Fibroblast of lung (primary cell): ENCODE data around the gene KCNJ5. TPM values are rescaled to one million over a fixed set of nuclear protein-coding genes. Genes with fewer than 3 reads are reported as not detected.

Experiments
- DNase-seq, 2 donors: peaks; one replicate each; pipeline versions ENCODE4 v3.0.0 to v3.0.0-alpha.2; 2010; ENCODE audit warnings: low read depth in 2 of 2
- H2AFZ ChIP-seq: 2 replicates; pipeline ENCODE4 v1.5.1; 2012; ENCODE audit warnings: low read length, control low read depth, inconsistent platforms
- H3K27ac ChIP-seq: 2 replicates; pipeline ENCODE4 v1.5.1; 2011; ENCODE audit warnings: low read length, control low read depth; ENCODE audit not compliant: insufficient read depth
- H3K27me3 ChIP-seq: 2 replicates; pipeline ENCODE4 v1.5.1; 2011; ENCODE audit warnings: mild to moderate bottlenecking, low read length; ENCODE audit not compliant: control insufficient read depth, insufficient read depth
- H3K36me3 ChIP-seq: 2 replicates; pipeline ENCODE4 v1.5.1; 2011; ENCODE audit warnings: low read length; ENCODE audit not compliant: control insufficient read depth, insufficient read depth
- H3K4me1 ChIP-seq: 2 replicates; pipeline ENCODE4 v1.5.1; 2011; ENCODE audit warnings: low read length; ENCODE audit not compliant: control insufficient read depth, insufficient read depth; ENCODE audit errors: extremely low read depth
- H3K4me2 ChIP-seq: 2 replicates; pipeline ENCODE4 v1.5.1; 2011; ENCODE audit warnings: low read length, control low read depth; ENCODE audit not compliant: insufficient read depth; ENCODE audit errors: extremely low read depth
- H3K4me3 ChIP-seq, 4 experiments: fragments of 200-600 bp in 1 of 4; sonication (generic) in 1 of 4; replicated peaks in 1 of 4; 2 replicates each; pipeline ENCODE4 v1.5.1; 2011 to 2016; ENCODE audit warnings: low read length in 4 of 4, low read depth in 3 of 4, mild to moderate bottlenecking in 3 of 4, control low read depth in 2 of 4, inconsistent platforms in 1 of 4, mixed read lengths in 1 of 4; ENCODE audit not compliant: insufficient read depth in 1 of 4; ENCODE audit errors: control extremely low read depth in 1 of 4
- H3K79me2 ChIP-seq: 2 replicates; pipeline ENCODE4 v1.5.1; 2012; ENCODE audit warnings: mild to moderate bottlenecking, low read length, inconsistent platforms; ENCODE audit not compliant: control insufficient read depth, insufficient read depth
- H3K9ac ChIP-seq: 2 replicates; pipeline ENCODE4 v1.5.1; 2011; ENCODE audit warnings: mild to moderate bottlenecking, low read length, control low read depth; ENCODE audit not compliant: insufficient read depth
- H3K9me3 ChIP-seq: 2 replicates; pipeline ENCODE4 v1.5.1; 2012; ENCODE audit warnings: low read depth, low read length; ENCODE audit not compliant: control insufficient read depth, insufficient read depth
- H4K20me1 ChIP-seq: 2 replicates; pipeline ENCODE4 v1.5.1; 2011; ENCODE audit warnings: low read length; ENCODE audit not compliant: control insufficient read depth, insufficient read depth; ENCODE audit errors: extremely low read depth
- EZH2 ChIP-seq: IDR thresholded peaks from 2 replicates; pipeline ENCODE4 v1.5.1; 2012; ENCODE audit warnings: low read length, control low read depth, mild to moderate bottlenecking; ENCODE audit errors: missing control alignments
- polyA plus RNA-seq, 2 donors: library from polyadenylated mRNA; depleted of rRNA in 1 of 2; stranded (reverse) in 1 of 2; unstranded in 1 of 2; fragments of >200 nt; gene quantifications; 2 replicates each; pipeline ENCODE4 v1.2.1, GENCODE V29; 2011 to 2012; ENCODE audit warnings: missing spikeins in 1 of 2
- total RNA-seq: library from RNA; depleted of rRNA; stranded (reverse); fragments of >200 nt; gene quantifications from 2 replicates; pipeline ENCODE4 v1.2.1, GENCODE V29; 2014
- TF ChIP-seq, protein P1 (sequence below), 2 donors: IDR thresholded peaks in 1 of 2; conservative IDR thresholded peaks in 1 of 2; 1 replicate in 1 of 2; 2 replicates in 1 of 2; pipeline ENCODE4 v1.5.1; 2011 to 2012; ENCODE audit warnings: low read length in 2 of 2, control low read depth in 1 of 2, inconsistent platforms in 1 of 2, low read depth in 1 of 2, mild to moderate bottlenecking in 1 of 2

KCNJ5 gene
- total and polyA plus RNA-seq, 2 donors (not counting 1 experiment from before 2014, with no cell fraction given) = 0.24 to 0.33 TPM

DNA sequence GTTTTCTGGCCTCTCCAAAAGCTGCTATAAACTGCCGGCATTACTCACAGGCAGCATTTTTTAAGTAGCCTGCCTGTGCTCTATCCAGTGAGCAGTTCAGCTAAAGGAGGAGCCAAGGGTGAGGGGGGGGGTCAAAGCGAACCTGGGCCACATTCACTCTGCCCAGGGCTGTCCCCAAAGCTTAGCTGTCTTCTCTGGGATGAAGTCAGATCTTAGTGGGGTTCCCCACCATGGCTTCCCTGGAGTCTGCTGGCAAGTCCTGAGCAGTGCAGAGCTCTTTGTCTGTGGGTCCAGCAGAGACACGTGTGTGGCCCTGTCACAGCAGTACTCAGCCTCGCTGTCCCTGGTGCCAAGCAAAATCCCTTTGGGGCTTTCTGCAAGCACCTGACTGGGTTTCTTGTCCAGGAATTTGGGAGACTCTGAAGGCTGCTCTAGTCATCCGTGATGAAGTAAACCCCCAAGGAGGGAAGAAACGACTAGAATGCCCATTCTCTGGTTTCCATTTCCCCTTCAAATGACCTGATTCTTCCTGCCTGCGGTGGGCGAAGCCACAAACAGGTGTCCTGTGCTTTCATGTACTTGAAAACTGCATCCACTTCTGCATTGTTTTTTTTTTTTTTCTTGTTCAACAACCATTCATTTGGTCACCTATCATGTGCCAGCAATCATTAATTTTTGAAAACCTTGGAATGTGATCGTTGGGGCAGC, 2.6 kb downstream of the KCNJ5 start:
- Histone ChIP-seq H3K4me2 (no peak overlapping the region), H3K4me3 (no peak overlapping the region), H3K27ac (no peak overlapping the region), H4K20me1 (no peaks in the 10 kb centered on the region), H3K36me3 (no peaks in the 10 kb centered on the region), H3K79me2 (no peaks in the 10 kb centered on the region), H3K9ac (no peak overlapping the region), H2AFZ (no peak overlapping the region), H3K4me1 (no peaks in the 10 kb centered on the region), H3K27me3 (no peaks in the 10 kb centered on the region), H3K9me3 (no peaks in the 10 kb centered on the region)
- TF ChIP-seq EZH2 = no peak
- TF ChIP-seq, protein P1, sequence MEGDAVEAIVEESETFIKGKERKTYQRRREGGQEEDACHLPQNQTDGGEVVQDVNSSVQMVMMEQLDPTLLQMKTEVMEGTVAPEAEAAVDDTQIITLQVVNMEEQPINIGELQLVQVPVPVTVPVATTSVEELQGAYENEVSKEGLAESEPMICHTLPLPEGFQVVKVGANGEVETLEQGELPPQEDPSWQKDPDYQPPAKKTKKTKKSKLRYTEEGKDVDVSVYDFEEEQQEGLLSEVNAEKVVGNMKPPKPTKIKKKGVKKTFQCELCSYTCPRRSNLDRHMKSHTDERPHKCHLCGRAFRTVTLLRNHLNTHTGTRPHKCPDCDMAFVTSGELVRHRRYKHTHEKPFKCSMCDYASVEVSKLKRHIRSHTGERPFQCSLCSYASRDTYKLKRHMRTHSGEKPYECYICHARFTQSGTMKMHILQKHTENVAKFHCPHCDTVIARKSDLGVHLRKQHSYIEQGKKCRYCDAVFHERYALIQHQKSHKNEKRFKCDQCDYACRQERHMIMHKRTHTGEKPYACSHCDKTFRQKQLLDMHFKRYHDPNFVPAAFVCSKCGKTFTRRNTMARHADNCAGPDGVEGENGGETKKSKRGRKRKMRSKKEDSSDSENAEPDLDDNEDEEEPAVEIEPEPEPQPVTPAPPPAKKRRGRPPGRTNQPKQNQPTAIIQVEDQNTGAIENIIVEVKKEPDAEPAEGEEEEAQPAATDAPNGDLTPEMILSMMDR (conservative IDR thresholded peaks at IDR 0.05 in 1 of 2, IDR thresholded peaks at IDR 0.05 in 1 of 2; ENCODE audit: low read depth in 1 of 2, low read length in 2 of 2) = no peak
- DNase-seq = no peak

DNA sequence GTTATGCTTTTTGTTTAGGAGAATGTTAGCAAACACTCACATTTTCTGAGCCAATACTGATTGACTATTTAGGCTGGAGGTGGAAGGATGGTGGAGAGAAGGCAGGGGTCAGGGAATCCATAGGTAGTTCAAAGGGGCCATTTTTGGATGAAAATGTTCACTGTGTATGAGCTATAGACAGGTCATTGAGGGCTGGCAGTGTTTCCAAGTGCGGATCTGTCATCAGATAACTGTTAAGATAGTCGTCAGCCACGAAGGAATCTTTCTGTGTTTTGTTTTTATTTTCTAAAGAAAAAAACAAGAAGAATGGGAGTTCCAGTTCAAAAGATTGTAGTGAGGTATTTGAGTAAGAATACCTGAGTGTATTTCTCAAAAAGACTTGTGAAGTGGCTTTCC, 3.1 kb downstream of the KCNJ5 start:
- TF ChIP-seq EZH2 = no peak
- TF ChIP-seq, protein P1 (conservative IDR thresholded peaks at IDR 0.05 in 1 of 2, IDR thresholded peaks at IDR 0.05 in 1 of 2; ENCODE audit: low read depth in 1 of 2, low read length in 2 of 2) = no peak
- H3K36me3 ChIP-seq = no peaks in the 10 kb centered on the region
- H3K9ac ChIP-seq = no peak overlapping the region
- no peaks in the 10 kb centered on the region for H3K79me2 ChIP-seq
- no peak overlapping the region for H3K4me2 ChIP-seq
- no peaks in the 10 kb centered on the region for H3K9me3 ChIP-seq
- no peak overlapping the region for H3K4me3 ChIP-seq
- no peaks in the 10 kb centered on the region for H3K27me3 ChIP-seq
- no peak overlapping the region for H2AFZ ChIP-seq
- DNase-seq = no peak
- no peak overlapping the region for H3K27ac ChIP-seq
- no peaks in the 10 kb centered on the region for H4K20me1 ChIP-seq
- no peaks in the 10 kb centered on the region for H3K4me1 ChIP-seq

DNA sequence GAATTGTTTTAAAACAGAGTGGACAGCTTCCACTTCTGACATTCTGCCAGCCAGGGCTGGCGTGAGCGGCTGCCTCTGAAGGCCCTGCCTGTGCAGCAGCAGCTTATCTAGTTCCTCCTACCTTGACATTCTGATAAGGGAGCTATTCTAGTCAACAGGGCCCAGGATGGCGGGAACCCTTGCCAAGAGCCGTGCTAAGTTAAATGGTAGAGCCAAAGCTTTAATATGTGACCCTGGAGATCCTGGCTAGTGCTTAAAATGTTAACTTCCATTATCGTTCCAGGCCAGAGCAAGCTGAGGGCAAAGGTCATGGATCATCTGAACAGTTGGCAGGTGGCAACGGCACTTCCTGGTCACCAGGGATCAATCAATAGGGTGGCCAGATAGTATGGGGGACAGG, 3.5 kb downstream of the KCNJ5 start:
- H3K4me3 ChIP-seq = no peak overlapping the region
- H3K9ac ChIP-seq = no peak overlapping the region
- no peak overlapping the region for H2AFZ ChIP-seq
- no peaks in the 10 kb centered on the region for H3K4me1 ChIP-seq
- no peaks in the 10 kb centered on the region for H3K79me2 ChIP-seq
- H3K9me3 ChIP-seq = no peaks in the 10 kb centered on the region
- TF ChIP-seq, protein P1 (conservative IDR thresholded peaks at IDR 0.05 in 1 of 2, IDR thresholded peaks at IDR 0.05 in 1 of 2; ENCODE audit: low read depth in 1 of 2, low read length in 2 of 2) = no peak
- TF ChIP-seq EZH2 = no peak
- no peak for DNase-seq
- H4K20me1 ChIP-seq = no peaks in the 10 kb centered on the region
- H3K36me3 ChIP-seq = no peaks in the 10 kb centered on the region
- no peak overlapping the region for H3K27ac ChIP-seq
- H3K4me2 ChIP-seq = no peak overlapping the region
- no peaks in the 10 kb centered on the region for H3K27me3 ChIP-seq
